Bronchial epithelial cell (primary cell): Measurements from ENCODE around the gene CCR9. TPM values are rescaled to one million over a fixed set of nuclear protein-coding genes. Genes with fewer than 3 reads are reported as not detected.
A peak's percentile ranks its signal among the peaks of the same experiment; 100 is the strongest.

Experiments
- DNase-seq: peaks from one replicate; pipeline ENCODE4 v3.0.0-alpha.2; 2010; ENCODE audit warnings: low read depth
- FAIRE-seq: peaks from 2 replicates; lab custom pipeline; 2011; peaks lifted over from hg19 to GRCh38; lab: Jason Lieb, UNC
- H3K27me3 ChIP-seq: 2 replicates; pipeline ENCODE4 v1.5.1; 2011; ENCODE audit warnings: low read length; ENCODE audit not compliant: control insufficient read depth, insufficient read depth
- H3K36me3 ChIP-seq: 2 replicates; pipeline ENCODE4 v1.5.1; 2011; ENCODE audit warnings: low read length; ENCODE audit not compliant: control insufficient read depth, insufficient read depth
- H3K4me3 ChIP-seq: 2 replicates; pipeline ENCODE4 v1.5.1; 2011; ENCODE audit warnings: mild to moderate bottlenecking, low read depth, low read length, control low read depth
- CTCF ChIP-seq: IDR thresholded peaks from 2 replicates; pipeline ENCODE4 v1.5.1; 2011; ENCODE audit warnings: mild to moderate bottlenecking, moderate library complexity, low read length, control low read depth, inconsistent platforms; ENCODE audit not compliant: insufficient read depth, severe bottlenecking
- total RNA-seq: library from RNA; depleted of rRNA; stranded (reverse); fragments of >200 nt; gene quantifications from 2 replicates; pipeline ENCODE4 v1.2.1, GENCODE V29; 2014

Gene CCR9
- total RNA-seq, 1 donor from 2014 or later, result not detected

- no peaks in the 10 kb centered on the region for H3K36me3 ChIP-seq
- DNase-seq (no peak), FAIRE-seq (no peak)
- peaks cover 2% of the 10 kb centered on the region for H3K27me3 ChIP-seq
- no peak overlapping the region for H3K4me3 ChIP-seq
- no peak for TF ChIP-seq CTCF
Observed at GRCh38 chr3:45895686-45896468, 9.5 kb downstream of the CCR9 start.

DNA sequence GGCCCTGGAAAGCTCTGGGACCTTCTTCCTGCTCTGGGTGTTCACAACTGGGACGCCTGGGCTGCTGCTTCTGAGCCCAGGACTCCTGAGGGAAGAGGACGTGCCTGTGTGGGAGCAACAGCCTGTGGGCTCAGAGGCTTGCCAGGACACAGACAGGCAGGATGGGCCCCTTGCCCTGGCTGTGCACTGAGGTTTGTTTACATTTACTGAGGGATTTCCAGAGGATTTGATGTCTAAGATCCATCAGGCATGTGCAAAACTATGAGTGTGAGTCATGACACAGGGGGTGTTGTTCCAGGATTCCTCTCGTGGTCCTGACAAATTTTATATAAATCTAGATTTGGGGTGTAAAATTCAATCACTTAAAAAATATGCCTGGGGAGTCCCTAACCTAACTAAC is 10.6 kb downstream of the CCR9 start:
- DNase-seq, result peak; percentile 80
- Histone ChIP-seq H3K4me3 (no peak overlapping the region), H3K27me3 (no peaks in the 10 kb centered on the region), H3K36me3 (no peaks in the 10 kb centered on the region)
- no peak for TF ChIP-seq CTCF
- FAIRE-seq, result no peak

DNA sequence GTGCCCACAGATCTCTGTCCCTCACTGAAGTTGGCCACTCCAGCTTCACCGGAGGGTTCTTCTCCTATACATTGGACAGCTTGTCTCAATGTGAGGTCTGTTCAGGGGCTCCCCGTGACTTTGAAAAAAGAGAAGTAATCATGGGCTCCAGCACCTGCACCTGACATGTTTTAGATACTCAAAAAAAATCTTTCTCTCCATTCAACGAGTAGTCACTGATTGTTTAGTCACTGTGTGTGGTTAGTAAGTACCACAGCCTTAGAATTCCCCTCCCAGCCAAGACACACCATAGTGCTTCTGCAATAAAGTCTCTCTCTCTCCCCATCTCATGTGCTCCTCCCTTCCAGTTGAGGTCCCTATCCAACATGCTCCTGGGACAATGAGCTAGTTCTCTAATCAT is 18.6 kb downstream of the CCR9 start:
- Histone ChIP-seq H3K4me3 (no peak overlapping the region), H3K27me3 (peaks cover 4% of the 10 kb centered on the region), H3K36me3 (no peaks in the 10 kb centered on the region)
- no peak for DNase-seq
- FAIRE-seq, result no peak
- no peak for TF ChIP-seq CTCF

DNA sequence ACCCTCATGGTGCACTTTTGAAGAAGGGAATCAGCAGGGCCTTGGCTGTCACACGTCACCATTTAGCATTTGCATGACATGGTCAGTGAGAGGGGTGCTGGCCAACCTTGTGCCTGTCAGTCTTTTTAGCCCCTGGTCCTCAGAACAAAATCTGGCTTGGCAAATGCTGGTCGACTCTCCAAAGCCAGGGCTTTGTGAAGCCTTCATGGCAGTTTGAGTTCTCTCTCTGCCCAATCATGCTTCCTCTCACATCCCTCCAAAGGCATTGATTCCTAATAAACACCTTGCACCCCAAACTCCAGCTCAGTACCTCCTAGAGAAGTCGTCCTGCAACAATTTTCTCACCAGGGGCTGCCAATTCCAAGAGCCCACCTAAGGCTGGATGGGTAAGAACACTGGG is 19.4 kb downstream of the CCR9 start:
- no peak overlapping the region for H3K4me3 ChIP-seq
- TF ChIP-seq CTCF, result no peak
- H3K27me3 ChIP-seq, result peaks cover 4% of the 10 kb centered on the region
- H3K36me3 ChIP-seq, result no peaks in the 10 kb centered on the region
- FAIRE-seq (no peak), DNase-seq (no peak)

DNA sequence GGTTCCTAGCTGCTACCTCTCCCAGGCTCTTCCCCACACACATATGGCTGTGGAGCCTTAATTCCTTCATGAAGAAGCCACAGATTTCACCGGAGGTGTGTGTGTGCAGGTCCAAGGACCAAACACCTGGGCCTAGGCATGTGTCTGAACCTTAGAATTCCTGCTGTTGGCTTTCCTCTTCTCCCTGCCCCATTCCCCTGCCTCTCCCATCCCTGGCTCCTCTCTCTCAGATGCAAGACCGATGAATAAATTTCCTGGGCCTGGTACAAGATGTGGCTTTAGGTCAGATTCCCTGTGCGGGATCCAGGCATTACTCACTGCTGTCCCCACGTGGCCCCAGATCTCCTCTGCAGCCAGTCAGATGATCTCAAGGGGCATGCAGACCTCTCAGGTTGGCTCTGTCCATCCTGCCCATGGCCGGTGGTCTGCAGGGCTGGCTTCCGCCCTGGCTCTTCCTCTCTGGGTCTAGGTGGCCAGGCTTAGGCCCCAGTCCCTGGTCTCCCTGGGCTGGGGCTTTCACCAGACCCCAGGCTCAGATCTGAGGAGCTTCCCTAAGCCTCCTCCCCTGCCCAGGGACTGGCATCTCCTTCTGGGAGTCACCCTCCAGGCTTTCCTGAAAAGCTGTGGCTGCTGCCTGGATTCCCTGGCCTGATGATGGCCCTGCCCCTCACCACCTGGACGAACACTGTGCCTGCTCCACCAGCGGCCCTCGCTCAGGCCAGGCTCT is 20.5 kb downstream of the CCR9 start:
- FAIRE-seq, result peak; percentile 68
- no peaks in the 10 kb centered on the region for H3K36me3 ChIP-seq
- TF ChIP-seq CTCF, result peak; percentile 58
- H3K27me3 ChIP-seq, result peaks cover 4% of the 10 kb centered on the region
- peak; percentile 18 for DNase-seq
- H3K4me3 ChIP-seq, result no peak overlapping the region
